Stimulated activated CD4-positive, alpha-beta T cell treated with anti-CD3 and anti-CD28 coated beads, Interleukin-1b, Interleukin-23, amount 100 ng/mL, for 48 hours (primary cell): Measurements from ENCODE around the gene LSM7.
"Not testable (repeated sequence)": the region's sequence is repeated elsewhere in the genome, so short reads cannot be mapped to it uniquely, and the experiment has no call there.

ENCODE experiments used
- DNase-seq: peaks from one replicate; pipeline ENCODE4 v3.0.0-alpha.2; 2020

LSM7 gene

DNA sequence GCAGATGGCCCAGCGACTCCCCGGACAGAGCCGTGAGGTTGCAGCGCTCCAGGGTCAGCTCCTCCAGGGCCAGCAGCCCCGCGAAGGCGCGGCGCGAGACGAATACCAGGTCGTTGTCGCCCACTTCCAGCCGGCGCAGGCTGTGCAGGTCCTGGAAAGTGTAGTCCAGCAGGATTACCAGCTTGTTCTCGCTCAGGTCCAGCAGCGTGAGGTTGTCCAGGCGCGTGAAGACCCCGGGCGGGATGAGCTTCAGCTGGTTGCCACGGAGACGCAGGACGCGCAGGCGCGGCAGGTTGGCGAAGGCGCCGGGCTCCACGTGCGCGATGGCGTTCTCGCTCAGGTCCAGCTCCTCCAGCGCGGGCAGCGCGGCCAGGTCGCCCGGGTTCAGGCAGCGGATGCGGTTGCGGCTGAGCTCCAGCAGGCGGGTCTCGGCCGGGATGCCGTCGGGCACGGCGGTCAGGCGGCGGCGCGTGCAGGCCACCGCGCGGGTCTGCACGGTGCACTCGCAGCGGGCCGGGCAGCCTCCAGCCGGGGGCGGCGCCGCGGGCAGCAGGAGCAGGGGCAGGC is 37.1 kb downstream of the LSM7 start:
- no peak for DNase-seq

DNA sequence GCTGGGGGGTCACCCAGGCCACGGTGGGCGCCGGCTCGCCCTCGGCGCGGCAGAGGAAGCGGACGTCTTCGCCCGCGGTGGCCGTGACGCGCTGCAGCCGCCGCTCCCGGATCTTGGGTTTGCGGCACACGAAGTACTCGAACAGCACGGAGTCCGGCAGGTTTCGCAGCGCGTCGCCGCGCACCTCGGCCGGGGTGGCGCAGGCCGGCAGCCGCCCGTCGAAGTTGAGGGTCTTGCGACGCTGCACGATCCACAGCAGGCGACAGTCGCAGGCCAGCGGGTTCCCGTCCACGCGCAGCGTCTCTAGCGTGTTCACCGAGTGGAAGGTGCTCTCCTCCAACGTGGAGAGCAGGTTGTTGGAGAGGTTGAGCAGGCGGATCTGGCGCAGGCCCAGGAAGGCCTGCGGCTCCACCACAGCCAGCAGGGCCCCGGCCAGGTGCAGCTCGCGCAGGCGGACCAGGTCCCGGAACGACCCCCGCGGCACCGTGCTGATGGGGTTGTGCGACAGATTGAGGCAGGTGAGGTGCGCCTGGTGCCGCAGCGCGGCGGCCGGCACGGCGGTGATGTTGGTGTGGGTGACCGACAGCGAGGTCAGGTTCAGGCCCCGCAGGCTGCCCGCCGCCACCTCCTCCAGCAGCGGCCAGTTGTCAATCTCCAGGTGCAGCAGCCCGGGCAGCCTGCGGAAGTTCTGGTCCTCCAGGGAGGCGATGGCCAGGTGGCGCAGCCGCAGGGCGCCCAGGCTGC is 37.8 kb downstream of the LSM7 start:
- DNase-seq = no peak

DNA sequence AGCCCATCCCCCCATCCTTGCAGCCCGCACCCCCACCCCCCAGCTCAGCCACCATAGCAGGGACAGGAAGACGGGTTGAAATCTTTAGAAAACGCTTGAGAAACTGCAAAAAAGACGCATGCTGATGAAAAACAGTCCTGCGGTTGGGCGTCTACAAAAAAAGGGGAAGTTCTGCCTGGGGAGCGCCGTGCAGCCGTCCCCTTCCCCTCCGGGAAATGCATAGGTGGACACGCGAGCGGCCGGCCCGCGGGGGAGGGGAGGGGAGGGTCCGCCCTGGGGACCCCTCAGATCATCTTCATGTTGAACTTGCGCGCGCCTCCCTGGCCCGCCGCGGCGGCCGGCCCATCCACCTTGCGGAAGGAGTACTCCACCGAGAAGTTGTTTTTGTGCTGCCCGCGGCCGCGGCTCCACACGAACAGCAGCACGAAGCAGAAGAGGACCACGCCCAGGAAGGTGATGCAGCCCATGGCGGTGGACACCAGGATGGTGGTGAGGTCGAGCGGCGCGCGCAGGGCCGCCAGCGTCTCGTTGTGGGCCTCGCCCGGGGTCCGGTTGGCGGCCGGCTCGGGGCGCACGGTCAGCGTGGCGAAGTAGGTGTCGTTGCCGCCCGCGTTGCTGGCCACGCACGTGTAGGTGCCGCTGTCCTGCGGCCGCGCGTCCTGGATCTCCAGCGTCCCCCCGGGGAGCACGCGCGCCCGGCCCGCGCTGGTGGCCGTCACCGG is 38.5 kb downstream of the LSM7 start:
- DNase-seq = no peak

- no peak for DNase-seq
These were observed 39.3 kb downstream of the LSM7 start for GRCh38 chr19:2288818-2289713.

DNA sequence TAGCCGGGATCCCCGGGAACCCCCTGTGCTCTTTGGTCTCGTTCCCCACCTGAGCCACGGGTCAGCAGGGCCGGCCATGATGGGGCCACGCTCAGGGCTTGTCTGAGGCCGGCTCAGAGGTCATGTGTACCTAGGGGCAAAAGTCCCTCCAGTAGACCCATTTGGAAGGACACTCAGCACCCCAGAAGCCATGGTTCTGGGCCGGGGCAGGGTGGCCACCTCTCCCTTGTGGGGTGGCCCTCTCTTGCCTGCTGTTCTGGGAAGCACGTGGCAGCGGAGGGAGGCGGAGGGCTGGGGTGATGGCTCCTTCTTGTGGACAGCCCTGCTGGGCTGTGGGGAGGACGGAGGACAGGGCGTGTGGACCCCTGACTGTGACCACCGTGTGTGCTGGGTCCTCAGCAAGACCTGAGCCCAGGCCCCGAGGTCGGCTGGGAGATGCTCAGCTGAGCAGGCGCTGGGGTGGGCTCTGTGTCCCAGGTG is 40.0 kb downstream of the LSM7 start:
- no peak for DNase-seq

- DNase-seq = no peak
These were observed 40.6 kb downstream of the LSM7 start for GRCh38 chr19:2287585-2288337.

DNA sequence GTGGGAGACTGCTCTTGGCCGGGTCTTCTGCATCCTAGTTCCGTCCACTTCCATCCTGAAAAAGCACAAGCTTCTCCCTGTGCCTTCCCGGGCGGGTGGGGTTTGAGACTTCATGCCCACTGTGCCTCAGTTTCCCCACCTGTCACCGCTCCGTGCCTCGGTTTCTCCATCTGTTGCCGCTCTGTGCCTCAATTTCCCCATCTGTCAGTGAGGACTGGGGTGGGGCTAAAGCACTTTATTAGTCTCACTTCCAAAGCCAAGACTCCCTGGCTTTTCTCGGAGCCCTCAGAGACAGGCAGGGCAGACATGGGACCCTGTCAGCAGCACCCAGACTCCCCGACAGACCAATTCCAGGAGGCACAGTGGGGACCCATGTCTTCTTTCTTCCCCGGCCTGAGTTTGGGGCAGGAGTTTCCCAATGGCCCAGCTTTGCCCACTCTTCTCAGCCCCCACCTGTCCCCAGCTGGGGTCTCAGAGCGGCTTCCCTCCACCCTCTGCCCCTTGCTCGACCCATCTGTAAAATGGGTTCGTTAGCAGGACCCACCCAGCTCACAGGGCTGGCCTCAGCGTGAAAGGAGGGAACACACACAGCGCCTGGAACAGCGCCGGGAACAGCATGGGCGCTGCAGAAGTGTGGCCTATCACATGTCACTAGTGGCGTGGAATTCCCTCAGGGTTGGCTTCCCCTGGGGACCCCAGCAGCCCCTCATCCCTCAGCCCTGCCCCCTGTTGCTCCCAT is 41.8 kb downstream of the LSM7 start:
- DNase-seq = no peak

- DNase-seq = no peak
These were observed 44.4 kb downstream of the LSM7 start for GRCh38 chr19:2283835-2284507.

DNA sequence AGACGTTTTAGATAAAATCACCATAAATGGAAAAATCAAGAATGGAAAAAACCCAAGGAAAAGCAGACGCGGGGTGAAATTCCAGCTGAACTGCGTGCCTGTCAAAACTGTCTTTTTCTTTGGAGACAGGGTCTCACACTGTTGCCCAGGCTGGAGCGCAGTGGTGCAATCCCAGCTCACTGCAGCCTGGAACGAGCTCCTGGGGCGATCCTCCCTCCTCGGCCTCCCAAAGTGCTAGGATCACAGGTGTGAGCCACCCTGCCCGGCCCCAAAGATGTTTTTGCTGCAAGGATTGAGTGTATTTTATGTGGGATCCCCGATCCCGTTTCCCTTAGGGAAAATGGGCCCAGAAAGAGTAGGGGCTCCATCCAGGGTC is 45.5 kb downstream of the LSM7 start:
- DNase-seq = no peak

GRCh38 chr19:2282062-2282861 is 46.1 kb downstream of the LSM7 start, which contains the start of gene PEAK3:
Gene PEAK3 (minus strand): TSS chr19:2282175. CDS start chr19:2280931, 1,244 bp downstream.
- DNase-seq = no peak

- DNase-seq = not testable (repeated sequence)
These were observed 46.9 kb downstream of the LSM7 start for GRCh38 chr19:2281265-2282061.

DNA sequence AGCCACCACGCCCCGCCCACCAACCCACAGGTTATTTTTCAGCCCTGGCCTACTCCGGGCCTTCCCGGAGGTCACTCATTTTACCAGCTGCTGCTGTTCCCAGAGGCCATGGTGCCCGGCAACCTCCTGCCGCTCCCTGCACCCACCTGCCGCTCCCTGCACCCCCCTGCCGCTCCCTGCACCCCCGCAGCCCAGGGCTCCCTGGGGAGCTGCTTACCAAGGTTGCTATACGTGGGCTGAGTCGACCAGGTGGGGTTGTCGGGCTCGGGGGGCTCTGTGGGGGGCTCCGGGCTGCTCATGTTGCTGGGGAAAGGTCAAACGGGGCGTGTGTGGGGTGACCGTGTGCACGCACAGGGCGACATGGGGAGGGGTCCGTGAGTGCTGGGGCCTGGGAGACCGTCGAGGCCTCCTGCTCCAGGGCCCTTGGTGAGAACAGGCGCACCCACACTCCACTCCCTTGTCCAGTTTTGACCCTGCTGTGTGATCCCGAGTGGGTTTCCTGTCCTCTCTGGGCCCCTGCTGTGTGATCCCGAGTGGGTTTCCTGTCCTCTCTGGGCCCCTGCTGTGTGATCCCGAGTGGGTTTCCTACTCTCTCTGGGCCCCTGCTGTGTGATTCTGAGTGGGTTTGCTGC is 47.6 kb downstream of the LSM7 start:
- no peak for DNase-seq

DNA sequence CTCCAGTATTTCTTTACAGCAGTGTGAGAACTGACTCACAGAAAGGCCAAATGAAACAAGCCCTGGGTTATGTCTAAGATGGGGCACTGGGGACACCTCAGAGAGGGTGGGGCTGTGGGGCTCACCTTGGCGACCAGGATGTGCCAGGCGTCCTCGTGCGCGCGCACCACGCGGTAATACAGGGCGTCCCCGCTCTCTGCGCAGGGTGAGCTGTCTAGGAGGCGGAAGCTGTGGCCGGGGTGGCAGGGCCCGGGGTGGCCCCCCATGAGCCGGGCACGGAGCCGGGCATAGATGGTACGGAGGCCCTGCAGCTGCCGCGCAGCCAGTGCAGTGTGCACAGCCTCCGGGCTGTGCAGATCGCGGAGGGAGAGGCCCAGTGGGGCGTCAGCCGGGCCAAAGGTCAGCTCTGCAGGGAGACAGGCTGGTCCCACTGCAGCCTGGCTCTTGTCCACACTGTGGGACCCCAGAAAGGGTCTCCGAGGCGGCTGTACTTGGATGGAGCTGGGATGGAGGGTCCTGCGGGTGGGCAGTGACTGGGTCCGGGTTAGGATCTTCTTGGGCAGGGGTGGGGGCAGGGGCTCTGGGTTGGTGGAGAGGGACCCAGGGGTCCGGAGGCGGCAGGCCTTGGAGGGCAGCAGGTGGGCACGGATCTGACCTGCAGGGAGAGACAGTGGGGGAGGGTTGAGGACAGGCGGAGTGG is 49.8 kb downstream of the LSM7 start:
- no peak for DNase-seq

DNA sequence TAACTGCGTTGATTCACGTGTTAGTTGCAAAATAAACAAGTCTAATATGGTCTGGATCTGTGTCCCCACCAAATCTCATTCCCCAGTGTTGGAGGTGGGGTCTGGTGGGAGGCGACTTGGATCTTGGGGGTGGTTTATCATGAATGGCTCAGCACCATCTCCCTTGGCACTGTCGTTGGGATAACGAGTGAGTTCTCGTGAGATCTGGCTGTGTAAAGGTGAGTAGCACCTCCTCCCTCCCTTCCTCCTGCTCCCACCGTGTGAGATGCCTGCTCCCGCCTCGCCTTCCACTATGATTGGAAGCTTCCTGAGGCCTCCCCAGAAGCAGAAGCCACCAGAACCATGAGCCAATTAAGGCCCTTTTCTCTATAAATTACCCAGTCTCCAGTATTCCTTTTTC is 51.2 kb downstream of the LSM7 start:
- DNase-seq = no peak

GRCh38 chr19:2276429-2276986 is 51.9 kb downstream of the LSM7 start:
- no peak for DNase-seq

DNA sequence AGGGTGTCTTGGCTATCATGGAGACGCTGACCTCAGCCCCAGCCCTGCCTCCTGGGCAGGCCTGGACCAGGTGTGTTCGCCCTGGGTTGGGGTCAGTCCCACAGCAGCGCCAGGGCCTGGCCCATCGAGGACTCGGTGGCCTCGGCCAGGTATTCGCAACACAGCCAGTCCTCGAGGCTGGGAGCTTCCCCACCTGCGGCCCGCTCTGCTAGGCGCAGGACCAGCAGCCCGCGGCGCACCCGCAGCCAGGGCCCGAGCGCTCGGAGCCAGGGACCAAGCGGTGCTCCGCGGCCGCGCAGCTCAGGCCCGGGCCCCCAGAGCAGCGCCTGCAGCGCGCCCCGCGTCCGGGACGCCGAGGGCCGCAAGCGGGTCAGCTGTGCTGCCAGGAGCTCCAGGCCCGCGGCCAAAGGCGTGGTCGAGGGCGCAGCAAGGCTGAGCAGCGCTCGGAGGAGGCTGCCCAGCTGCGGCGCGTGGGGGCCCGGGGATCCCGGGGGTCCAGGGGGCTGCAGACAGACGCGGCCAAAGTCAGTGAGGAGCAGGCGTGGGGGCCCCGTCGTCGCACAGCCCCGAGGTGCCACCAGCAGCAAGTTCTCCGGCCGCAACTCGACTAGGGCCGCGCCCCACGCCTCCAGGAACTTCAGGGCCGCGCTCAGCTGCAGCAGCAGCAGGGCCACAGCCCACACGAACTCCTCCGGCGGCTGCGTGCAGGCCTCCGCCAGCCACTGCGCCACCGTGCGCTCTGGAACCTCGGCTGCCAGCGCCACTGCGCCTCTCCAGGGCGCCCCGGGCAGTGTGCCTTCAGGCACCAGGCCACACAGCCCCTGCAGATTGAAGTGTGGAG is 52.6 kb downstream of the LSM7 start:
- DNase-seq = no peak
